Activated T-cell treated with anti-CD3 and anti-CD28 coated beads, Interleukin-2, amount 50 U/mL, for 72 hours (primary cell): ENCODE results near the gene CACNA2D2. TPM values are rescaled to one million over a fixed set of nuclear protein-coding genes. Genes with fewer than 3 reads are reported as not detected.

Source experiments
- ATAC-seq, 2 donors: fragments of 150-1000 bp; cut with Tn5 transposase; replicated peaks in 1 of 2; 2 replicates each; pipeline ENCODE4 v1.10.0; 2021; ENCODE audit warnings: moderate library complexity in 2 of 2, mild to moderate bottlenecking in 1 of 2
- DNase-seq, 2 donors: peaks; one replicate each; pipeline ENCODE4 v3.0.0; 2021 to 2022; ENCODE audit warnings: mixed read lengths in 1 of 2
- H3K27ac Mint-ChIP-seq: one replicate; pipeline ENCODE4 v1.8.0; 2022; ENCODE audit warnings: mild to moderate bottlenecking, moderate library complexity, mixed read lengths
- H3K27me3 Mint-ChIP-seq: one replicate; pipeline ENCODE4 v1.8.0; 2022; ENCODE audit warnings: low read depth, mixed read lengths
- H3K36me3 Mint-ChIP-seq, 2 donors: one replicate each; pipeline ENCODE4 v1.8.0; 2022; ENCODE audit warnings: mixed read lengths in 2 of 2, mild to moderate bottlenecking in 1 of 2; ENCODE audit not compliant: insufficient read depth in 2 of 2
- H3K4me1 Mint-ChIP-seq: one replicate; pipeline ENCODE4 v1.8.0; 2022; ENCODE audit warnings: low read depth, mixed read lengths
- H3K4me3 Mint-ChIP-seq, 2 donors: one replicate each; pipeline ENCODE4 v1.8.0; 2022; ENCODE audit warnings: mild to moderate bottlenecking in 2 of 2, mixed read lengths in 2 of 2, moderate library complexity in 2 of 2
- H3K9me3 Mint-ChIP-seq, 2 donors: one replicate each; pipeline ENCODE4 v1.8.0; 2022; ENCODE audit warnings: mixed read lengths in 2 of 2
- total RNA-seq, 2 donors: library from RNA; stranded (reverse); gene quantifications; one replicate each; pipeline ENCODE4 v1.2.3, GENCODE V29; 2022

Gene CACNA2D2
- total RNA-seq, 2 donors from 2014 or later: 3.3 to 5.4 TPM

- no peaks in the 10 kb centered on the region for H3K27me3 Mint-ChIP-seq
- H3K9me3 Mint-ChIP-seq: no peaks in the 10 kb centered on the region
- H3K4me3 Mint-ChIP-seq: no peak overlapping the region
- no peak for ATAC-seq
- H3K36me3 Mint-ChIP-seq: peaks cover 3 to 10% of the 10 kb centered on the region in 2 donors
- no peak overlapping the region for H3K27ac Mint-ChIP-seq
- peaks cover 65% of the 10 kb centered on the region for H3K4me1 Mint-ChIP-seq
- no peak for DNase-seq
These were observed 150.7 kb downstream of the CACNA2D2 start for GRCh38 chr3:50352781-50353180.

- DNase-seq: no peak
- ATAC-seq: no peak
- Mint-ChIP-seq H3K36me3 (peaks cover 3 to 10% of the 10 kb centered on the region in 2 donors), H3K4me3 (peak overlapping the region; percentile 92 to 94), H3K4me1 (peaks cover 63% of the 10 kb centered on the region), H3K27ac (peak overlapping the region; percentile 80), H3K9me3 (no peaks in the 10 kb centered on the region), H3K27me3 (no peaks in the 10 kb centered on the region)
These were observed 152.1 kb downstream of the CACNA2D2 start for GRCh38 chr3:50351323-50351697.

- Mint-ChIP-seq H3K4me1 (peaks cover 63% of the 10 kb centered on the region), H3K36me3 (peaks cover 3 to 10% of the 10 kb centered on the region in 2 donors), H3K27ac (peak within 1 kb of the TSS; percentile 80), H3K9me3 (no peaks in the 10 kb centered on the region), H3K4me3 (peak within 1 kb of the TSS; percentile 92 to 94), H3K27me3 (no peaks in the 10 kb centered on the region)
- ATAC-seq (peak; percentile 90 to 93), DNase-seq (peak; percentile 99)
These were observed 152.7 kb downstream of the CACNA2D2 start, which contains the start of the genes CYB561D2 and NPRL2 for GRCh38 chr3:50350527-50351322. TSS of gene CYB561D2 (plus strand) at chr3:50350862. CDS start at chr3:50351434, 572 bp downstream. TSS of gene NPRL2 (minus strand) at chr3:50350775. CDS start at chr3:50350652, 123 bp downstream.

- Mint-ChIP-seq H3K9me3 (no peaks in the 10 kb centered on the region), H3K4me1 (peaks cover 64% of the 10 kb centered on the region), H3K4me3 (peak overlapping the region; percentile 92 to 94), H3K27ac (peak overlapping the region; percentile 80), H3K27me3 (no peaks in the 10 kb centered on the region), H3K36me3 (peaks cover 3 to 10% of the 10 kb centered on the region in 2 donors)
- DNase-seq: no peak
- ATAC-seq: no peak
These were observed 153.3 kb downstream of the CACNA2D2 start for GRCh38 chr3:50350213-50350526.

GRCh38 chr3:50347187-50347813 is 156.1 kb downstream of the CACNA2D2 start:
- no peak for ATAC-seq
- peak; percentile 73 to 76 for DNase-seq
- Mint-ChIP-seq H3K36me3 (peaks cover 0 to 7% of the 10 kb centered on the region in 2 donors), H3K4me1 (peaks cover 57% of the 10 kb centered on the region), H3K4me3 (peak overlapping the region in 1 of 2 donors; percentile 53), H3K27me3 (no peaks in the 10 kb centered on the region), H3K9me3 (no peaks in the 10 kb centered on the region), H3K27ac (peak overlapping the region; percentile 27)

GRCh38 chr3:50345586-50346234 is 157.7 kb downstream of the CACNA2D2 start, which contains the start of gene ZMYND10:
TSS of gene ZMYND10 (minus strand) at chr3:50345732. CDS start at chr3:50345579, 153 bp downstream.
- DNase-seq (peak; percentile 81 to 84), ATAC-seq (peak; percentile 28 to 43)
- Mint-ChIP-seq H3K4me3 (peak within 1 kb of the TSS; percentile 79 to 87), H3K4me1 (peaks cover 51% of the 10 kb centered on the region), H3K9me3 (no peaks in the 10 kb centered on the region), H3K36me3 (peaks cover 0 to 7% of the 10 kb centered on the region in 2 donors), H3K27me3 (no peaks in the 10 kb centered on the region), H3K27ac (peak within 1 kb of the TSS; percentile 48)

- peak overlapping the region; percentile 79 to 87 for H3K4me3 Mint-ChIP-seq
- DNase-seq (no peak), ATAC-seq (no peak)
- peaks cover 0 to 7% of the 10 kb centered on the region in 2 donors for H3K36me3 Mint-ChIP-seq
- peaks cover 46% of the 10 kb centered on the region for H3K4me1 Mint-ChIP-seq
- H3K27ac Mint-ChIP-seq: no peak overlapping the region
- H3K27me3 Mint-ChIP-seq: no peaks in the 10 kb centered on the region
- no peaks in the 10 kb centered on the region for H3K9me3 Mint-ChIP-seq
These were observed 158.4 kb downstream of the CACNA2D2 start for GRCh38 chr3:50345008-50345407.

GRCh38 chr3:50342813-50343633 is 160.4 kb downstream of the CACNA2D2 start:
- ATAC-seq (no peak), DNase-seq (no peak)
- no peak overlapping the region for H3K4me3 Mint-ChIP-seq
- H3K9me3 Mint-ChIP-seq: no peaks in the 10 kb centered on the region
- H3K36me3 Mint-ChIP-seq: peaks cover 8 to 13% of the 10 kb centered on the region in 2 donors
- peaks cover 54% of the 10 kb centered on the region for H3K4me1 Mint-ChIP-seq
- no peak overlapping the region for H3K27ac Mint-ChIP-seq
- no peaks in the 10 kb centered on the region for H3K27me3 Mint-ChIP-seq

GRCh38 chr3:50341996-50342650 is 161.3 kb downstream of the CACNA2D2 start:
- DNase-seq: no peak
- Mint-ChIP-seq H3K9me3 (no peaks in the 10 kb centered on the region), H3K27ac (no peak overlapping the region), H3K27me3 (no peaks in the 10 kb centered on the region), H3K4me1 (peaks cover 48% of the 10 kb centered on the region), H3K36me3 (peaks cover 8 to 12% of the 10 kb centered on the region in 2 donors), H3K4me3 (peak overlapping the region in 1 of 2 donors; percentile 86)
- ATAC-seq: no peak

- Mint-ChIP-seq H3K4me3 (peak overlapping the region; percentile 86 to 92), H3K4me1 (peaks cover 46% of the 10 kb centered on the region), H3K9me3 (no peaks in the 10 kb centered on the region)
These were observed 161.9 kb downstream of the CACNA2D2 start for GRCh38 chr3:50341537-50341936.

GRCh38 chr3:50340448-50341329 is 162.7 kb downstream of the CACNA2D2 start, which contains the start of gene RASSF1:
TSS of gene RASSF1 (minus strand) at chr3:50340836. CDS start at chr3:50340805, 31 bp downstream.
- peak; percentile 67 to 83 for DNase-seq
- H3K4me1 Mint-ChIP-seq: peaks cover 46% of the 10 kb centered on the region
- peak within 1 kb of the TSS; percentile 86 to 92 for H3K4me3 Mint-ChIP-seq
- peak within 1 kb of the TSS; percentile 97 for H3K27ac Mint-ChIP-seq
- peaks cover 12 to 17% of the 10 kb centered on the region in 2 donors for H3K36me3 Mint-ChIP-seq
- no peaks in the 10 kb centered on the region for H3K9me3 Mint-ChIP-seq
- no peaks in the 10 kb centered on the region for H3K27me3 Mint-ChIP-seq
- ATAC-seq: peak; percentile 14 to 51

More at GRCh38 chr3:50341537-50341936, 161.9 kb downstream of the CACNA2D2 start:
- Mint-ChIP-seq H3K27ac (no peak overlapping the region), H3K27me3 (no peaks in the 10 kb centered on the region), H3K36me3 (peaks cover 10 to 15% of the 10 kb centered on the region in 2 donors)
- ATAC-seq: no peak
- no peak for DNase-seq
